Measurements from ENCODE around the gene ADCY3.

The ADCY3 gene

DNA sequence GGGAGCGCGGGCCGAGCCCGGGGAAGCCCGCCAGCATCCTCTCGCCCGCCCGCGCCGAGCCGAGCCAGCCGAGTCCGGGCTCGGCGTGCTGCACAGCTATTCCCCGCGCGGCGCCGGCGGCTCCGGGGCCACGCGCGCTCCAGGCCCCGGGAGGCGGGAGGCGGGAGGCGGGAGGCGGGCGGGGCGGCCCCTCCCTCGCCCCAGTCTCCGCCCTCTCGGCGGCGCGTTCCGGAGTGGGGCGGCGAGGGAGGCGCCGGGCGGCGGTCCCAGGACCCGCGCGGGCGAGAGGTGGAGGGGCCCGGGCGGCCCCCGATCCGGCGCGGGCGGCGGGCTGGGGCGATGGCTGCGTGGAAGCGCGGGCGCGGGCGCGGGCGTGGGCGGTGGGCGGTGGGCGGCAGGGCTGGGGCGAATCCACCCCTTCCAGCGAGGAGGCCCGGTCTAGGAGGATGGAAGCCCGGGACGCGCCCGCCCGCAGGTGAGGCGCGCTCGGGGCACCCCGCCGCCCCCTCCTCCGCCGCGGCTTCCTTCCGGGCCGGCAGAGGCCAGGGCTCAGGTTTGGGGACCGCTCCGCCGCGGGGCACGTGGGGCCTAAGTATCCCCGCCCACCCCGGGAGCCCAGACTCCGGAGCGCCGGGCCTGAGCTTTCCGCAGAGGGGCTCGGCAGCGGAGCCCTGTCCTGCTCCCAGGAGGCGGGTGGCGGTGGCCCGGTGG lies at the start of gene ADCY3:
Gene ADCY3 (minus strand): TSS at position 140 of the 711 bp plus-strand sequence. CDS start 1,250 bp downstream, outside the sequence.
- DNase-seq (ENCODE audit: low read depth), result peak; percentile 68

DNA sequence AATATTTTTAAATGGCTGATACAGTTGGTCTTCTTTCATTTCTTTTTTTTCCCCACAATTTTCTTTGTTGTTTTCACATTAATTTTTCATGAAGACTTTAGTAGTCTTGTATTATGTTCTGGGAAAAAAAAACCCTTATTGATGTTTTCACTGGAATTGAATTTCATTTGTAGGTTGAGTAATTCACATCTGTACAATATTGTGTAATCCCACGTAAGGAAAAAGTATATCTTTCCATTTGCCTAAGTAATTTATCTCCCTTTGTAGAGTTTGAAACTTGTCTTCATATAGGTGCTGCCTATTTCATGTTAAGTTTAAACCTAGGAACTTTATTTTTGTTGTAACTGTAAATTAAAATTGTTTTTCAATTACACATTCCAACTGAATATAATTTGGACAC lies 49.7 kb upstream of the ADCY3 start:
- no peak for DNase-seq (ENCODE audit: low read depth)

DNA sequence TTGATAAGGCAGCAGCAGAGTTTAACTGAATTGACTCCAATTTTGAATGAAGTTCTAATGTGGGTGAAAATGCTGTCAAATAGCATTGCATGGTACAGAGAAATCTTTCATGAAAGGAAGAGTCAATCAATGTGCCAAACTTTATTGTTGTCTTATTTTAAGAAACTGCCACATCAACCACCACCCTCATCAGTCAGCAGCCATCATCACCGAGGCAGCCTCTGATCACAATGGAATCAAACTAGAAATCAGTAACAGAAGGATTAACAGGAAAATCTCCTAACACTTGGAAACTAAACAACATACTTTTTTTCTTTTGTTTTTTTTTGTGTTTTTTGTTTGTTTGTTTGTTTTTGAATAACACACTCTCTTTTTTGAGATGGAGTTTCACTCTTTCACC lies 41.9 kb upstream of the ADCY3 start:
- no peak for DNase-seq (ENCODE audit: low read depth)

DNA sequence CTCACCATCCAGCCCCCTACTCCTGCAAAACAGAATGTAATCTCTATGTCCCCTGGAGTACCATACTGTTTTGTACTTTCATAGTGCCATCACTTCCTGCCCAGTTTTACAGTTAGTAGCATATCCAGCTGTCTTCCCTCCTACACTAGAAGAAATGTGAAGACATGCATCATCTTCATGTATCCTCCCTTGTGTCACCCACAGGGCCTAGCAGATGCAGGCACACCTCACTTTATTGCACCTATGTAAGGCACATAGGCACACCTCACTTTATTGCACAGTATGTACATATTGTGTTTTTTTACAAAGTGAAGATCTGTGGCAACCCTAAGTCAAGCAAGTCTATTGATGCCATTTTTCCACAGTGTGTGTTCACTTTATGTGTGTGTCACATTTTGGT lies 39.7 kb upstream of the ADCY3 start:
- DNase-seq (ENCODE audit: low read depth), result no peak

DNA sequence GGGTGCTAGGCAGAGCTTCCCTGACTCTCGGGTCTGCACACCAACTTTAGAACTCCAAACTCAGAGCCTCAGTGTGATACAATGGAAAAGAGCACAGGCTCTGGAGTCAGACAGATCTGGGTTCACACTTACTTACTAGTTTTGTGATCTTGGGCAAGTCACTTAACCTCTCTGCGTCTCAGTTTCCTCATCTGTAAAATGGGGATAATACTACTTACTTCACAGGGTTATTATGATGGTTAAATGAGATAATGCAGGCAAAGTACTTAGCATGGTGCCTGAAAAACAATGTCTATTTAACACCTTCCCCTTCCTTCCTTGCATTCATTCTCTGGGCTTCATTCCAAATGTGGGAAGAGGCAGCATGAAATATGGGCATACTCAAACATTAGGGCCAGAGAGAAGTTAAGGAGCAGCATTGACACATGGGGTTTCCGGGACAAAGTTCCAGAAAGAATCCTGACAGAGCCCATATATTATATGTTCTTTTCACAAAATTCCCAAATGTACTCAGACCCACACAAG lies 38.4 kb upstream of the ADCY3 start:
- no peak for DNase-seq (ENCODE audit: low read depth)

DNA sequence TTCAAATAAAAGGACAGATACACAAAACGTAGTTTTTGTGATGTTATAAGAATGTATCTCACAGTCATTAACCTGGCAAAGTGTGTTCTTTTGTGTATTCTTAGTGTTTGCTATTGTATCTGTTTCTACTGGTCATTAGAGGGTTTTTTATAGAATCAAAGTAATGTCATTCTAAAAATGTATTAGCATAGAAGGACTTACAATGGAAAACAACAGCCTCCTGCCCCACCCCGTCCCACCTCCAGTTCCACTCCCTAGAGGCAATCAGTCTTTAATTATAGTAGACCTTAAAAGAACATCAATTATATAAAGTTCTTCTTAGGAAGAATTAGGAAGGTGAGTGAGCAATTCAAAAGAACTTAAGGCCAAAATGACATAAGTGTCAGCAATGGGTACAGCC lies 37.9 kb upstream of the ADCY3 start:
- no peak for DNase-seq (ENCODE audit: low read depth)

DNA sequence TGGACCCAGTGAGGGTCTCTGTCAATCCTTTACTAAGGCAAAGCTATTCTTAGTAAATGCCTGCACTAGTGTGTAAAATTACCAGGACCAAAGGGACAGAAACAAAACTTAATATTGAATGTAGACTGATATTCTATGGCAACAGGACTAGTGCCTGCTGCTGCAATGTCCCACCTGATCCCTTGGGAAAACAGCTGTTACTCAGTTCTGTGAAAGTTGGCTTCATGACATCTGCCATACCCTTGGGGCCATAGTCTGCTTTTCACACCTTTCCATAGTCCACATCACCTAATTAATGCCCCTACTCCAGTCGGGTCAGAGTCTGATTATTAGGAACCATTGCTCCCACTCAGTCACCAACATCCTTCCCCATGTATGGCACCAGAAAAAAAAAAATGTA lies 37.2 kb upstream of the ADCY3 start:
- DNase-seq (ENCODE audit: low read depth), result no peak

DNA sequence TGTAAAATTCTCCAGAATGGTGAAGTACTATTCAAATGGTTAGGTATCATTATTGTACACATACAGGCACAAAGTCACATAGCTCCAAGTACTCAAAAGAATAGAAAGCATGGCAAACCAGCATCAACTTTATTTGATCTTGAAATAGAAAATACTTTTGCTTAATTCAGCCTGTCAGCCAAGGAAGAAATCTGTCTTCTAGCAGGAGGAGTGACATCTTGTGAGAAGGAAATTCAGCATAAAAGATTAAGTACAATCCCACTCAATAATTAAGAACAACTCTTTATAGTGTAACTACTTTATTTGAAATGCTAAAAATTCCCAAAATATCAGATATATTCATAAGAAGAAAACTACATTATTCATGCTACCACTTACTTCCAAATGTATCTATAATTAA lies 35.9 kb upstream of the ADCY3 start:
- DNase-seq (ENCODE audit: low read depth), result no peak

DNA sequence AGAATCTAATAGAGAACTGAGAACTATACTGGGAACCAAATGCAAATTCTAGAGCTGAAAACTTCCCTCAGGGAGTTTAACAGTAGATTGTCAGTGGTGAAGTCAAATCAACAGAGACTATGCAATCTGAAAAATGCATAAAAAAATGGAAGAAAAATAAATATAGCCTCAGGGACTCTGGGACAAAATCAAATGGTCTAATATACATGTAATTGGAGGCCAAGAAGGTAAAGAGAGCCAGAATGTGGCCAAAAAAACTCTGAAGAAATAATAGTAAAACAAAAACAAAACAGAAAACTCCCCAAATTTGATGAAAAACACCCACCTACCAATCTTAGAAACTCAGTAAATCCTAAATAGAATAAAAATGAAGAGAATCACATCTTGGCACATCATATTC lies 35.2 kb upstream of the ADCY3 start:
- no peak for DNase-seq (ENCODE audit: low read depth)

DNA sequence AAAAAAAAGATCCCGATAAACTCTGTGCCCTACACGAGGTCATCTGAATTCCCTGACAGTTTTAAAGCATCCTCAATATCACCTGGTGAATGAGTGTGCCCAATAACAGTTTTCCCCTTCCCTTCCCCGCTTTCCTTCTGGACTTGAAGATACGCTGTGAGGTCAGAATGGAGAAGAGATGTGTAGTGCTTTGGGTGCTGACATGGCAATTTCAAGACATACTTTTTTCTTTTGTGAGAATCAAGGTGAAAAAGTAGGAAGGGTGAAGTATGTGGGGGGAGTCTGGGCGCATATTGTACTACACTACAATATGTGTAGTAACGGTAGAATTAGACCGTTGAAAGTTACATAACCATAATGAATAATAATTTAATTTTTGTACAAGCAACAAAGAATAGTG lies 30.1 kb upstream of the ADCY3 start:
- DNase-seq (ENCODE audit: low read depth), result no peak

DNA sequence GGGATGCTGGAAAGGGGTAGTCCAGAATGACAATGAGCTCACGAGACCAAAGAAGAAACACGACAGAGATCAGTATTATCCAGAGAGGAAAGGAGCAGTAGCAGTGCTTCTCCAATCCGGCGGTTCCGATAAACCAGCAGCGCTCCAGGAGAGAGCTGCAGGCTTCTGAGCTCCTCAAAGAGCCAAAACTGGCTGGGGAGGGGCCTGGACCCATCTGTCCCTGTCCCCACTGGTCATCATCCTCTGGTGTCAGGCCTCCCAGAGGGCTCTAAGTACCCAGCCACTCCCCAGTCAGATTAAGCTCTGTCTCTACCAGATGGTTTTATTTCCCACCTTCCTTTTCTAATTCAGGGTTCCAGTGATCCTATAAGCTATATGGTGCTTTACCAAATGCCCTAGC lies 28.5 kb upstream of the ADCY3 start:
- DNase-seq (ENCODE audit: low read depth), result no peak

DNA sequence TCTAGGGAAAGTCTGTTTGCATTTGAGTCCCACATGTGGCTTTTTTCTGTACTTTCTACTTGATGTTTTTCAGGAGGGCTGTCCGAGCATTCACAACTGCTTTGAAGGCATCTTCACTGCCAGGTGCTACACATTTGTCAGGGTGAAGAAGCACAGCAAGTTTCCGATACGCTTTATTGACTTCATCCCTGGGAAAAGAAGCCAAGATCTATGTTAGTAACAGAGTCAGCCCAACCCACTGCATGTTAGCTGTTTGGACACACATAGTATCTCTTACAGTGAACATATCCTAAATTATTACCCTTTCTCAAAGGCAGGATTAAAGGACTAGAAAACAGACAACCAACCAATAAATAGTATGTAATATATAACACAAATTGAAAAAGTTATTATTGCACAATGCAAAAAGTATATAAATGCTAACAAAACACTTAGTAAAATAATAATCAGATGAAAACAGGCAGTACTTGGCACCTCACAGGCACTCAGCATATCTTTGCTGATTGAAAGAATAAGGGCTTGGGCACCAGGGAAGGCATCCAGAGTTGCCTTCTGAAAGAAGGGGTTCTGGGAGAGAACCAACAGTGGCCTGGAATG lies 27.6 kb upstream of the ADCY3 start:
- DNase-seq (ENCODE audit: low read depth), result no peak

DNA sequence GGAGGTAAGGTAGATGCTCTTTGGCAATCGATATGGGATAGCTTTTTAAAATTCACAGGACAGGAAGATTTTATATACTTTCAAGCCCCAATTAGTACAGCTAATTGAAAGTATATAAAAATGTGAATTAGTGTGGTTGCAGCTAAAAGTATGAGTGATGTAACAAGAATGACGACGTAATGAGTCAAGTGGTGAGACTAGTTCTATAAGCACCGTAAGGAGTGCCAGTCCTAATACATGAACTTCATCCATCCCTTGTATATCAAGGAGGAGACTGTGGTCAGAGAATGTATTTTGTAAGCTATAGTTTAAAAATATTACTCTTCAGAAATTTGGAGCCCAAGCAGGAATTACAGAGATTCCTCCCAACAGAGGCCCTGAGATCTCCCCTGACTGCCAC lies 25.9 kb upstream of the ADCY3 start:
- peak; percentile 44 for DNase-seq (ENCODE audit: low read depth)

DNA sequence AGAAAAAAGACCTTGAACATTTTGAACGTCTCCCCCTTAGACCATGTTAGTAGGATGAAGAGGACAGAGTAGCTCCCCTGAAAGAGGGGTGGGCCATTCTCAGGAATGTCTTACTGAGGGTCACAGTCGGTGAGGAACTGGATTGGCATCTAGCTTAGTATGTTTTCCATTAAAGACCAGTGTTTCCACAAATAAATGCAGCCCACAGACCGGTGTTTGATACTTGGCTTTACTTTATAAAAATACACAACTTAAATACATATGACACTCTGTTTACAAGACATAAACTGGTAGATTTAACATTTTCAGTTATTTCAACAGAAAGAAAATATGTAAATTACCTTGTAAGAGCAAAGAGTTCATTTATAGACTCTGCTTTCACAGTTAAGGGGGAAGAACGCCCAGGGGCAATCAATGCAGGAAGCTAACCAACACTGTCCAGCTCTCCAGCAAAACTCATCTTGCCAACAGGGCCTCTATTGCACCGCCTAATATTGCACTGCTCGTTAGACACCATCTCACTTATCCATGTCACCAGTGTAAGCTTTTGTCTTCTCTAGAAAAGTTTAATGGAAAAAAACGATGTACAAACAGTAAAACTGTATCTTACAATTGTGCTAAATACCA lies 23.5 kb upstream of the ADCY3 start:
- peak; percentile 23 for DNase-seq (ENCODE audit: low read depth)

DNA sequence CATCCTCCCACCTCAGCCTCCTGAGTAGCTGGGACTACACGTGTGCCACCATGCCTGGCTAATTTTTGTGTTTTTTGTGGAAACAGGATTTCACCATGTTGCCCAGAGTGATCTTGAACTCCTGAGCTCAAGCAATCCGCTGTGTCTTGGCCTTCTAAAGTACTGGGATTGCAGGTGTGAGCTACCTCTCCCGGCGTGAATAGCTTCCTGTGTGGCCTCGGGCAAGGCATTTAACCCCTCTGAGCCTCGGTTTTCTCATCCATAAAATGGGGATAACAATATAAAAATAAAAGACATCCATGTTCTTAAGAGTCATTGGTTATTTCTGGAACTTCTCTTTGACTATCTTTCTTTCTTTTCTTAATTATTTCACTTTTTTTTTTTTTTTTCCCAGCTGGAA lies 19.3 kb upstream of the ADCY3 start:
- DNase-seq (ENCODE audit: low read depth), result no peak

DNA sequence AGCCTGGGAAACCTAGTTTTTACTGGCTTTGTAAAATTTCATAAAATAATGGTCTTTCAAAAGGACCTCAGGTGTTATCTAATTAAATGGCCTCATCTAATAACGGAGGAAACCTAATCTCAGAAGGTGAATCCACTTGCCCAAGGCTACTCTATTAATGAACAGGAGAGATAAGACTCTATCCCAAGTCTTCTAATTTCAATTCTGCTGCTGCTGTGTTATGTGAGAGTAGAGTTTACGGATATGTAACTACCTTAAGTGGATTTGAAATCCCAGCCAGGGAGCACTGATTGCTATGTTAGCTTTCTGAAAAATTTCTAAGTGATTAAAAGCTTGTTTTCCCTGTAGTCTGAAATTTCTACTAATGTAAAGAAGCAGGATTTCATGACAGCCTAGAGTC lies 17.2 kb upstream of the ADCY3 start:
- no peak for DNase-seq (ENCODE audit: low read depth)

DNA sequence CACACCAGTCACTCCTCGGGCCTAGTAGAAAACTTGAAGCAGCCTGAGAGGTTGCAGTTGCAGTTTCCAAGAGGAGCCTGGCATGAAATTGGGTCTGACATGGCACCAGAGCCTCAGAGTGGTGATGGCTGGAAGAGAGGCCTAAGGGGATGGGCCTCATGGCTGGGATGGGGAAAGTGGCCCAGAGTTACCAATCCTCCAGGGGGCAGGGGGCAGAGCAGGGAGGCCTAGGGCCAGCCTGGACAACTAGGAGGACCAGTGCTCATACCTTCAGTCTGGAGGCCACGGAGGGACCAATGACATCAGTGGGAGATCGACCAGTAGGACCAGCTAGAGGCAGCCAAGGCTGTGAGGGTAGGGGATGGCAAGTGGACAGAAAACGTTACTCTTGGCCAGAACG lies 15.1 kb upstream of the ADCY3 start:
- DNase-seq (ENCODE audit: low read depth), result no peak

DNA sequence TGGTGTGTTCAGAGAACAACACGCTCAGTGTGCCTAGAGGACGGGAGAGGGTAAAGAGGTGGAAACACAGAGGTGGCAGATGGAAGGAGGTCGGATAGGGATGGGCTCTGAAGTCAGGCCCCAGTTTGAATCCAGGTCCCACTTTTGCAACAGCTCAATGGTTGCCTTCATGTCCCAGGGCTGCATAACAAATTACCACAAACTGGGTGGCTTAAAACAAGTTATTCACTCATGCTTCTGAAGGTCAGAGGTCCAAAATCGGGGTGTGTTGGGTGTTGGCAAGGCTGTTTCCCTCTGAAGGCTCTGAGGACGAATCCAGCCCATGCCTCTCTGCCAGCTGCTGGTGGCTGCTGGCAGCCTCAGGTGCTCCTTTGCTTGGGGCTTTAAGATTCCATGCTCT lies 12.7 kb upstream of the ADCY3 start:
- DNase-seq (ENCODE audit: low read depth), result no peak

DNA sequence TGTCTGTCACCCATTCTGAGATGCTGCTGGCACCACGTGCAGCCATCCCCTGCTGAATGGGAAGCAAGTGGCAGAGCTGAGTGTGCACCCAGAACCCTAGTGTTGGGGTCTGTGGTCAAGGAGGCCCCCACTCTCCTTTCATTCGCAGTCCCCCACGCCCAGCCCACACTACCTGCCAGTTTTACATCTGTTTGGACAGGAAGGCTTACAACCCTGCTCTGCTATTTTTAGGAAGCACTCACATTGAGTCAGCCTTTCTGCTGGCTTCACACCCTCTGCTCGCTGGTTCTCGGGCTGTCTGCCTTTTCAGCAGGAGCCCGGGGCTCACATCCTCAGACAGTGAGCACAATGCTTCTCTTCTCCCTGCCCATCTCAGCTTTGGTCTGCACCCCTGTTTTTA lies 10.7 kb upstream of the ADCY3 start:
- DNase-seq (ENCODE audit: low read depth), result peak; percentile 44

DNA sequence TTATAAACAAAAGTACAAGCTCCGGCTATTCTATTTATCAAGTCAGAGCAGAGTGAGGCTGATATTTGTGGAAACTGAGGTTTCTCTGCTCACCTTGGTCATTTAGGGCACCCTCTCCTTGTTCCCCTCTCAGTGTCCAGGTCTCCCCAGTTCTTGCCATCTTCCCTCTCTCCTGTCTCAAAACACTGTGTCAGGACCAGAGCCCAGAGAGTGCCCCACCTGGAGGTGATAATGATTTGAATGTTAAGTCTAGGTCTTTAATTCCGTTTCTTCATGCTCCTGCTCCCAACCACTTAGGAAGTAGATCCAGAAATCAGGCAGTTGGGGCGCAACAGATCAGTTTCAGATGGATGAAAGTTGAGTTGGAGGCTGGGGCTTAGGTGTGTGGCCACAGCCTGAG lies 9.2 kb upstream of the ADCY3 start:
- DNase-seq (ENCODE audit: low read depth), result no peak

DNA sequence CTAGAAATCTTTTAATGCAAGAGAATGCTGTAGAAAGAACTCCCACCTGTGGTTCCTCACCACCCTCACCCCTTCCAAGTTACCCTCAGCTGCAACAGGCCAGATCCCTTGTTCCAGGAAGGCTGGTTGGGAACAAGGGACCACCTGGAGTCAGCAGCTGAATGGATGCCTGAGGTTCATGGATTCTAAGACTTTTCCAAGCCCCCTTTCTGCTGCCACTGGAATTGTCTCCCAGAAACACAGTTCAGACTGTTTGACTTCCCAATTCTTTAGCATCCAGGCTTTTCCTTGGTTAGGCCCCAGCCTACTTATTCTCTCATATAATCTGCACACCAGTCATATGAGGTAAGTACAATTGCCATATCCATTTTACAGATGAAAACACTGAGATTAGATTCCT lies 8.0 kb upstream of the ADCY3 start:
- DNase-seq (ENCODE audit: low read depth), result no peak

DNA sequence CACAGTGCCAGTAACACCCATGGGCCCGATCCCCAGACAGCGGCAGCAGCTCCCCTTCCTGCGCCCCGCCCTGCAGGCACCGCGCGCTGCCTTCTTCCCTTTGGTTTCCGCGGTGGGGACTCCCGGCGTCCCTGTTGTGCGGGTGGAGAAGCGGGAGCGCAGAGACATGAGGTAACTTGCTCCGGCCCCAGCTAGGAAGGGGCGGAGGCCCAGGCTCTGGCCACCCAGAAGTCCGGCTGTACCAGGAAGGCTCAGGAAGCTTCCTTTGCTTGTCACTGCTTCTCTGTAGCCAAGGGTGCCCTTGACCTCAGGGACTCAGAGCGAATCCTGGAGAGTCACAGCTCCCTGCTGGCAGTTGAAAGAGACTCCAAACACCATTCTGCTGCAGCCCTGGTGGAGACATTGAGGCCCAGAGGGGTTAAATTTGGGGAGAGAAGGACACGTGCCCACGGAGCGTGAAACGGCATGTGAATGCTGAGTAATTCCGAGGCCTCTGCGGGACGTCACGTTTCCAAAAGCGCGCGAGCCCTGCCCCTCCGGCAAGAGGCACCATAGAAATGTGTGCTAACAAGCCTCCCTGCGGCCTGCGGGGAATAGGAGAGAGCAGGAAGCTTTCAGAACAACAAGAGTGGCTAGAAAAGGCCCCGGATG lies 6.7 kb upstream of the ADCY3 start:
- DNase-seq (ENCODE audit: low read depth), result peak; percentile 50

DNA sequence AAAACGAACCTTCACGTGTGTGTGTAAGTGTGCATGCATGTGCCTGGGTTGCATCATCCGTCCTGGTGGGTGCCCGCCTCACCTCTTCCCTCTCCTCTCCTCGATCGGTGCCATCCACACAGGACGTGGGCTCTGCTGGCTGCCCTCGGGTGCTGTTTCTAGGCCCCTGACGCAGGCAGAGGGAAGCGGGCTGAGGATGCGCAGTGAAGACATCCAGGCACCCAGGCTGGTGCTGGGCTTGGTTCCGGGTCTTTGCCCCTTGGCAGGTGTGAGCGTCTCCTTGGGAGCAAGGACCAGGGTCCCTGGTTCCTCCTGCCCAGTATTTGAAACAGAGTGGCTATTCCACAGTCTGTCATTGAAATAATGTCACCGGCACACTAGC lies 6.2 kb upstream of the ADCY3 start:
- DNase-seq (ENCODE audit: low read depth), result no peak
